Ishikawa (cell line): ENCODE measurements around the gene LIPH.

Experiments
- CEBPB ChIP-seq: IDR thresholded peaks from 2 replicates; pipeline ENCODE4 v1.6.1; 2012
- CREB1 ChIP-seq: IDR thresholded peaks from 2 replicates; pipeline ENCODE4 v1.6.1; 2012; ENCODE audit warnings: low read depth
- EGR1 ChIP-seq: IDR thresholded peaks from 2 replicates; pipeline ENCODE4 v1.6.1; 2012
- EP300 ChIP-seq: IDR thresholded peaks from 2 replicates; pipeline ENCODE4 v1.6.1; 2012; ENCODE audit warnings: borderline replicate concordance
- FOXM1 ChIP-seq: IDR thresholded peaks from 2 replicates; pipeline ENCODE4 v1.6.1; 2012; ENCODE audit warnings: low read depth, borderline replicate concordance
- NFIC ChIP-seq: IDR thresholded peaks from 2 replicates; pipeline ENCODE4 v1.6.1; 2012
- RAD21 ChIP-seq: IDR thresholded peaks from 2 replicates; pipeline ENCODE4 v1.6.1; 2012; ENCODE audit warnings: low read depth
- TAF1 ChIP-seq: IDR thresholded peaks from 2 replicates; pipeline ENCODE4 v1.6.1; 2012; ENCODE audit warnings: low read depth, mild to moderate bottlenecking
- TCF12 ChIP-seq: IDR thresholded peaks from 2 replicates; pipeline ENCODE4 v1.6.1; 2012; ENCODE audit warnings: low read depth
- TEAD4 ChIP-seq: IDR thresholded peaks from 2 replicates; pipeline ENCODE4 v1.6.1; 2012
- YY1 ChIP-seq: IDR thresholded peaks from 2 replicates; pipeline ENCODE4 v1.6.1; 2012; ENCODE audit warnings: low read depth
- ZBTB7A ChIP-seq: IDR thresholded peaks from 2 replicates; pipeline ENCODE4 v1.6.1; 2012; ENCODE audit warnings: low read depth
- TF ChIP-seq, protein P1 (sequence below): IDR thresholded peaks from 2 replicates; pipeline ENCODE4 v1.6.1; 2012; ENCODE audit warnings: low read depth, mild to moderate bottlenecking
- TF ChIP-seq, protein P2 (sequence below): IDR thresholded peaks from 2 replicates; pipeline ENCODE4 v1.6.1; 2012
- TF ChIP-seq, protein P3 (sequence below): IDR thresholded peaks from 2 replicates; pipeline ENCODE4 v1.6.1; 2012

The LIPH gene

GRCh38 chr3:185549122-185549521 lies 3.3 kb downstream of the LIPH start:
- TF ChIP-seq EP300 = peak; percentile 63; the same call in 1 of the 2 replicates
- TF ChIP-seq CEBPB = peak; percentile 71
- TF ChIP-seq NFIC = peak; percentile 98
- TF ChIP-seq CREB1 = no peak
- peak; percentile 45; the same call in 1 of the 2 replicates for TF ChIP-seq FOXM1
- no peak for TF ChIP-seq RAD21
- no peak for TF ChIP-seq TAF1
- peak; percentile 66 for TF ChIP-seq TEAD4
- TF ChIP-seq EGR1 = peak; percentile 84
- TF ChIP-seq, protein P1, sequence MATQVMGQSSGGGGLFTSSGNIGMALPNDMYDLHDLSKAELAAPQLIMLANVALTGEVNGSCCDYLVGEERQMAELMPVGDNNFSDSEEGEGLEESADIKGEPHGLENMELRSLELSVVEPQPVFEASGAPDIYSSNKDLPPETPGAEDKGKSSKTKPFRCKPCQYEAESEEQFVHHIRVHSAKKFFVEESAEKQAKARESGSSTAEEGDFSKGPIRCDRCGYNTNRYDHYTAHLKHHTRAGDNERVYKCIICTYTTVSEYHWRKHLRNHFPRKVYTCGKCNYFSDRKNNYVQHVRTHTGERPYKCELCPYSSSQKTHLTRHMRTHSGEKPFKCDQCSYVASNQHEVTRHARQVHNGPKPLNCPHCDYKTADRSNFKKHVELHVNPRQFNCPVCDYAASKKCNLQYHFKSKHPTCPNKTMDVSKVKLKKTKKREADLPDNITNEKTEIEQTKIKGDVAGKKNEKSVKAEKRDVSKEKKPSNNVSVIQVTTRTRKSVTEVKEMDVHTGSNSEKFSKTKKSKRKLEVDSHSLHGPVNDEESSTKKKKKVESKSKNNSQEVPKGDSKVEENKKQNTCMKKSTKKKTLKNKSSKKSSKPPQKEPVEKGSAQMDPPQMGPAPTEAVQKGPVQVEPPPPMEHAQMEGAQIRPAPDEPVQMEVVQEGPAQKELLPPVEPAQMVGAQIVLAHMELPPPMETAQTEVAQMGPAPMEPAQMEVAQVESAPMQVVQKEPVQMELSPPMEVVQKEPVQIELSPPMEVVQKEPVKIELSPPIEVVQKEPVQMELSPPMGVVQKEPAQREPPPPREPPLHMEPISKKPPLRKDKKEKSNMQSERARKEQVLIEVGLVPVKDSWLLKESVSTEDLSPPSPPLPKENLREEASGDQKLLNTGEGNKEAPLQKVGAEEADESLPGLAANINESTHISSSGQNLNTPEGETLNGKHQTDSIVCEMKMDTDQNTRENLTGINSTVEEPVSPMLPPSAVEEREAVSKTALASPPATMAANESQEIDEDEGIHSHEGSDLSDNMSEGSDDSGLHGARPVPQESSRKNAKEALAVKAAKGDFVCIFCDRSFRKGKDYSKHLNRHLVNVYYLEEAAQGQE = no peak
- TF ChIP-seq, protein P2, sequence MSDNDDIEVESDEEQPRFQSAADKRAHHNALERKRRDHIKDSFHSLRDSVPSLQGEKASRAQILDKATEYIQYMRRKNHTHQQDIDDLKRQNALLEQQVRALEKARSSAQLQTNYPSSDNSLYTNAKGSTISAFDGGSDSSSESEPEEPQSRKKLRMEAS = peak; percentile 26; the same call in 1 of the 2 replicates
- peak; percentile 69; the same call in 1 of the 2 replicates for TF ChIP-seq TCF12
- no peak for TF ChIP-seq ZBTB7A
- TF ChIP-seq, protein P3, sequence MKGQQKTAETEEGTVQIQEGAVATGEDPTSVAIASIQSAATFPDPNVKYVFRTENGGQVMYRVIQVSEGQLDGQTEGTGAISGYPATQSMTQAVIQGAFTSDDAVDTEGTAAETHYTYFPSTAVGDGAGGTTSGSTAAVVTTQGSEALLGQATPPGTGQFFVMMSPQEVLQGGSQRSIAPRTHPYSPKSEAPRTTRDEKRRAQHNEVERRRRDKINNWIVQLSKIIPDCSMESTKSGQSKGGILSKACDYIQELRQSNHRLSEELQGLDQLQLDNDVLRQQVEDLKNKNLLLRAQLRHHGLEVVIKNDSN = no peak
- no peak for TF ChIP-seq YY1

DNA sequence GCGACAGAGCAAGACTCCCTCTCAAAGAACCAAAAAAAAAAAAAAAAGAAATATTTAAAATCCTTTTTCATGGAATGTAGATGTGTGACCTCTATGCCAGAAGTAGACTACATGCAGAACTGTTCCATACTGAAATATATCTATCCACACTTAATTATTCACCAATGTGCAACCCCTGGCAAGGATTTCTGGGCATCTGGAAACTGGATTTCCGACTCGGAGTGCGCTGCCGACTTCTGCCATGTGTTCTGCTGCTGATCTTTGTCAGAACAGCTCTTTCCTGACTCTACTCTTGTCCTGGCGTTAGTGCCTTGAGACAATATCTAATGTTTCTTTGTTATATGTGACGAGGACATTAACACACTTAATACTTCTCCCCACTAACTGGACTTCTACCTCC lies 11.7 kb downstream of the LIPH start:
- TF ChIP-seq CEBPB (no peak), TCF12 (no peak), EP300 (no peak), RAD21 (no peak), YY1 (no peak), FOXM1 (no peak), ZBTB7A (no peak), TEAD4 (no peak), TAF1 (no peak), CREB1 (no peak), EGR1 (no peak), NFIC (no peak)
- TF ChIP-seq, protein P2 = no peak
- TF ChIP-seq, protein P1 = no peak
- TF ChIP-seq, protein P3 = no peak

DNA sequence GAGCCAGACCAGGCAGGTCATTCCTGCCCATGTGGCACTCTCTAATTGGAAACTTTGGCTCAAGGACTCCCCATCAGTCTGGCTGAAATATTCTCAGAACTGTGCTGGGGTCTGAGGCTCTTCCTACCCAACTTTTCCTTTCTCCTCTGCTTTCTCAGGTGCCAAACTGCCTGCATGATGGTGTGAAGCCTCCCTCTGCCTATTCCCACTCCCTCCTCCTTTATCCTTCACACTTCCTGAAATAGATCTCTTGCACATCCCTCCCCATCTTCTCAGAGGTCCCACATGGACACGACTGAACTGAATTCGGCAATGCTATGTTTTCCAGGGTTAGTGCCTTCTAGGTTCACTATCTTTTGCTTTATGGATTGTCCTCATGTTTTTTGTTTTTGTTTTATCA lies 12.5 kb downstream of the LIPH start:
- TF ChIP-seq ZBTB7A (no peak), EGR1 (no peak), CEBPB (no peak), NFIC (no peak), TAF1 (no peak), TCF12 (no peak), TEAD4 (no peak), EP300 (no peak)
- TF ChIP-seq, protein P2 = no peak
- TF ChIP-seq, protein P3 = no peak

DNA sequence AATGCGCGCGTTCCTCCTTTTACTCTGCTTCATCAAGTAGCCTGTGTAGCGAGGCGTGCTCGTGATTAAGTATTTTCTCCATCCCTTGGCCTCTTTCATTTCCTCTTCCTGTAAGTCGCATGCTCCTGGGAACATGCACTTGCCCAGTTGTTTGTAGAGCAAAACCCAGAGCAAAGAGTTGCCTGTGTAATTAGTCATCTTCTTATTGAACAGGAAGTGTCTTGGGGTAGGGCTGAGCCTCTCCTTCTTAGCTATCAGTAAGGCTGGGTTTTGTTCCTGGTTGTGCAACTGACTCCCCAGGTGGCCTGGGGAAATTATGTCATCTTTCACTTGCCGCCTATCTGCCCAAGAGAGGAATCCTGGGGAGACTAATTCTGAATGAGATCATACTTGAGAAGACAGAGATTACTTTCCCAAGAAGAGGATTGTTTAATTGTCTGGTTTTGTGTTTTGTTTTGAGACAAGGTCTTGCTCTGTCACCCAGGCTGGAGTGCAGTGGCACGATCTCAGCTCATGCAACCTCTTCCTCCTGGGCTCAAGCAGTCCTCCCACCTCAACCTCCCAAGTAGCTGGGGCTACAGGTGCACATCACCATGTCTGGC lies 14.9 kb downstream of the LIPH start:
- TF ChIP-seq, protein P3 = no peak
- TF ChIP-seq TAF1 (no peak), TEAD4 (peak; percentile 19; the same call in 1 of the 2 replicates), CEBPB (peak; percentile 97), TCF12 (peak; percentile 38; the same call in 1 of the 2 replicates)
- TF ChIP-seq, protein P1 = no peak
